Fibroblast of skin of right quadriceps (primary cell): ENCODE measurements around the gene MLLT3.

Experiments
- DNase-seq: peaks from one replicate; pipeline ENCODE4 v3.0.0-alpha.2; 2013

MLLT3 gene

GRCh38 chr9:20325008-20325407 lies 297.3 kb downstream of the MLLT3 start:
- DNase-seq, result no peak

GRCh38 chr9:20322212-20322611 lies 300.1 kb downstream of the MLLT3 start:
- DNase-seq, result no peak

DNA sequence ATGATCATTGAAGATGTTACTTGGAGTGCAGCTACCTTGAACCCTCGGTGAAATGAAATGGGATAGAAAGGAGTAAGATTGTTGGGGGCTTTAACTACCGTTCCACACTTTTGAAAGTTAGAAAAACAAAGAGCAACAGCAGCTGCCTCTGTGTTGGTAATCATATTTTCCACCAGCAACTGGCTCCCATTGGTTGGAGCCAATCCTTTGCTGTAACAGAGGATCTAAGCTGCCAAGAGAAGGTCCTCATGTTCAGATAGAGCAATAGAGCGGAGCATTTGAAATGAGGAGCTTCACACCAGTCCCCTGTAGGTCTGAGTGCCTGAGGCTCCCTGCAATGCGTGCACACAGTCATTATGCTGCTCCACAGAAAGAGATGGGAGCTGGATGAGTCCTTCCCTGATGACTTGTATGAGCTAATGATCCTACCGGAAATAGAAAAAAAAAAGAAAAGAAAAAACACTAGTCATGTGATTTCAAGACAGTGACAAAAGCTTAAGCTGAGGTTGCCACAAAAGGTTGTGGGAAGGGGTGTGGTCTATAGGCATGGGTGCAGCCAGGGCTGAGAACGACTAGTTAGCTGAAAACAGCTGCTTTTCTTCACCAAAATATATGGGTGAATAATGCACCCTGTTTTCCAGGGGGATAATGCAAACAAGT lies 300.7 kb downstream of the MLLT3 start:
- DNase-seq, result peak; percentile 10

DNA sequence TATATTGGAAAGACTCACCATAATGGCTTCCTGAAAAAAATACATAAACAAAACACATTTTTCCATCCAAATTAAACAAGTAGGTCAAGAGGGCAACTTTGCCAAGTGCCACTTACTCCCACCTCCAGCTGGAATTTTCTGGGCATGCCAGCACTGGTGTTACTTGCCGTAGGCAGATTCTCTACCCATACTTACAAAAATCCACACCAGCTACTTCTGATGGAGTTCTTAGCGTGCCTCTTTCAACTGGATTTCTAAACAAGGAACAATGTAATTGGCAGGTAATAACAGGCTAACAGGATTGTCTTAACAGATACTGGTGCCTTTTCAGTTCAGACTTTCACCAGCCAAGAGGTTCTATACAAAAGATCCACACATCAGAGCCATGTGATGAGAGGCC lies 301.4 kb downstream of the MLLT3 start:
- DNase-seq, result no peak

- DNase-seq, result peak; percentile 84
Observed at GRCh38 chr9:20319641-20320337, 302.5 kb downstream of the MLLT3 start.

GRCh38 chr9:20319241-20319640 lies 303.1 kb downstream of the MLLT3 start:
- no peak for DNase-seq

DNA sequence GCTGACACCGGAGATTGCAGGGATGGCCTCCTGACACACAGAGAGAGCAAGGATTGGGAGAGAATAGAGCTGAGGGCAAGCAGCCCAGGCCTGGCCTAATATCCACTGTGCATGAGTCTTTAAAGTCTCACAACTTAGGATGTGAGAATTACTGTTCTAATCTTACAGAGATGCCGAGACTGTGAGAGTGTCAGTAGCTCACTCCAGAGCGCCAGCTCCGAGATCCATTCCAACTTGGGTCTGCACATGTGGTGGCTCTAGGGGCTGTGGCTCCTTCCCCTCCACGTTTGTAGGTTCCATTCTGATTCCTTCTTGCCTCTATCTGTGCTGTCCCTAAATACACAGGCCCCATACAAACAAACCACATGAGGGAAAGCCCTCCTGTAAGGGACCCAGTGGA lies 304.6 kb downstream of the MLLT3 start:
- no peak for DNase-seq

GRCh38 chr9:20316372-20316771 lies 305.9 kb downstream of the MLLT3 start:
- DNase-seq, result no peak

DNA sequence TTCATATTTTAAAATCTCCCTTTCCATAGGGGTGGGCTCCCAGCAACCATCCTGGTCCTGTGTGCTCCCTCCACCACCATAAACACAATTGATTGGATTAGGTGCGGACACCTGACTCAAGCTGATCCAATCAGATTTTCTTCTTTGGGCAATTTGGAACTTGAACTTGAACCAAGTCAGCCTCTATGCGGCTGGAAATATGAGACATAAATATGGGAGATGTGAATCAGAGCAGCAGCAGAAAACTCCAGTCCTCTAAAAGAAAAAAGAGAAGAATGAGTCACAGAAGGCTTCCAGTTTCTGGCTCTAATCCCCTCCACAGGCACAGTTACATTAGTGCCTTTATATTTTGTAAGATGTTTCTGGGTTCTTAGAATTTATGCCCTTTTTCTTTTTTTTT lies 306.6 kb downstream of the MLLT3 start:
- peak; percentile 86 for DNase-seq

DNA sequence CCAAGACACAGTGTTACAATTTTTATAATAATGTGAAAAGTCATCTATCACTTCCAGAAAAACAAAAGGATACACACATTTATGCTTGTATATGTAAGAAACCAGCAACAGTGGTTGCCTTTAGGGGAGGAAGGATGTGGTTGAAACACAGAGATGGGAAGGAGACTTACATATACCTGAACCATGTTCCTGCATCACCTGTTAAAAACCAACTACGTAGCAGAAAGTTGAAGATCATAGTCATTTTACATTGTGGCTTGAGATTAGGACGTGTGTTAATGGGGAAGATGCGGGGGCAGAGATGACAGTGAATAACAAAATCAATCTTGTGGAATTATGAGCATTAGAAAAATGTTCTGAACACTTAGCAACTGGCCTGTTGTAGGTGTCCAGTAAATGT lies 307.3 kb downstream of the MLLT3 start:
- no peak for DNase-seq

GRCh38 chr9:20313415-20313814 lies 308.9 kb downstream of the MLLT3 start:
- DNase-seq, result no peak

DNA sequence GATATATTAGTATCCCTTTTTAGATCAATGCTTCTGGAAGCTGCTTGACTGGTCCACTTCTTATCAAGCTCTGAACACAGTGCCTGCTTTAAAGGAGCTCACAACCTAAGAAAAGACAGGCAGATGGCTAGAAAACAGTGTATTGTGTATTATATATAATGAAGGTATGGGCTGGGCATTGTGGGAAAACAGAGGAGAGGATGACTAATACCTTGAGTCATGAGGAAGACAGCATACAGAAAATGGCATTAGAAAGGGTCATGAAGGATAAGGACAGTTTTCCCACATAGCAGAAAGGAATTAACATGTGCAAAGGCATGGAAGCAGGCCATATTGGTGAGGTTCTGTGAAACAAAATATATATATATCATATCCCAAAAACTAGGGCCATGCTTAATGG lies 309.6 kb downstream of the MLLT3 start:
- peak; percentile 66 for DNase-seq

GRCh38 chr9:20310024-20310423 lies 312.3 kb downstream of the MLLT3 start:
- no peak for DNase-seq

- no peak for DNase-seq
Observed at GRCh38 chr9:20309124-20309523, 313.2 kb downstream of the MLLT3 start.

DNA sequence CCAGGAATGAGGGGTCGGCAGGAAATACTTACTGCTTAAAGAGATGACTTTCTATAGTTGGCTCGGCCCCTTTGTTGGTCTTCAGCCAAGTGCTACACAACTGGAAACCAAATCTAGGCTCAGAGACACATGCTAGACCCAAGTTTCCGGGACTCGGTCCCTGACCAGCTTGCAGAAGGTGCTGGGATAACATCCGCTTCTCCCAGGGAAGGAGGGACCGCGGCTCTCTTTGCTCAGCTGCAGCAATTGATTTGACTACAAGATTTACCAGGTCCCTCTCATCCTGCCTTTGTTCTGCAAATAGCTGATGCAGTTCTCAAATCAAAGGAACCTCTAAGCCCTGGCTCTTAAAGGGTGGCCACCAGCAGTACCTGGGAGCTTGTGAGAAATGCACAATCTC lies 314.7 kb downstream of the MLLT3 start:
- DNase-seq, result no peak

- no peak for DNase-seq
Observed at GRCh38 chr9:20305452-20305851, 316.8 kb downstream of the MLLT3 start.

- DNase-seq, result no peak
Observed at GRCh38 chr9:20303996-20304395, 318.3 kb downstream of the MLLT3 start.

GRCh38 chr9:20303066-20303465 lies 319.2 kb downstream of the MLLT3 start:
- DNase-seq, result no peak

GRCh38 chr9:20302197-20302596 lies 320.1 kb downstream of the MLLT3 start:
- DNase-seq, result no peak

GRCh38 chr9:20300430-20301115 lies 321.7 kb downstream of the MLLT3 start:
- DNase-seq, result no peak

DNA sequence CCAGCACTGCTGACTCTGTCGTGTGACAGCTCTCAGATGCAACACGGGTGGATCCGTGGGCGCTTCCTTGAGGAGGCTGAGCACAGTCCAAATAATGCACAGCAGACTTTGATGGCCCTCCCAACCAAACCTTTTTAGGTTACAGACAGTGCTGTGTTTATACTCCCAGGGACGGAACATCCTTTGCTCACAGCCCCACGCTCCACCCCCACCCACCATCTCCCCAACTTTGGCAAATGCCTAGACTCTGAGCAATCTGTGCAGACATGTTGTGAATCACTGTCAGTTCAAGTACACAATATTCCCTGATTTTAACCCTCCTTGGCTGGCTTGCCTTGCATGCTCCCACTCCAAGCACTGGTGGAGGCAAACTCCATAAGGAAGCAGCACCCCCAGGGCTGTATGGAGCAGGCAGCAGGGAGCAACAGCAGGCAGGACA lies 324.6 kb downstream of the MLLT3 start:
- DNase-seq, result peak; percentile 87

- no peak for DNase-seq
Observed at GRCh38 chr9:20295555-20295954, 326.7 kb downstream of the MLLT3 start.

DNA sequence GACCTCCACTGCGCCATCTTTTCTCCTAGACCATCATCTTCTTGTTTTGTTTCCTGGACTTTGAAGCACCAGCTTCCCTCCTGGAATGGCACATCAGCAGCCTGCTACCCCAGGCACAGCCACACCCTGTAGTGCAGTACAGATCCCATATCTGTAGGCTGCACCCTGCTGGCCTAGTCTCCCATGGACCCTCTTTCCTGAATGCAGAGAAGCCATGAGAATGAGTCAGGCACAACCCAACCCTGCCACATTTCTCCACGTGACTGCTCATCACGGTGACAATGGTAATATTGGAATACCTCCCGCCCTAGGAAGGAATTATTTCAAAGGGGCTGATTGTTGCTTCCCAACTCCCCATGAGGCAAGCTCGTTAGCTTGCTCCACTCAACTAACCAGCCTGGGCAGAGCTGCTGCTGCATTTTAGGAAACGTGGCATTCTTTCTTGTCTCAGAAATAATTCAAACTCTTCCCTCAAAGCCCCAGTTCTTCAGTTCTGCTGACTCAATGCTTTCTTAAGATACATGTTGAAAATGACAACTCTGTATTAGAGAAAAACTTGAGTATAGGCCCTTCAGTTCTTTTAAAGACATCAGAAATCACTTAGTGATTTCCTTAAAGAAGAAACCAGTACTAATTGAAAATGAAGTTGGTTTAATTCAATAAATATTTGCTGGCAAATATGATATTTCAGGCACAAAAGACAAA lies 328.1 kb downstream of the MLLT3 start:
- no peak for DNase-seq

DNA sequence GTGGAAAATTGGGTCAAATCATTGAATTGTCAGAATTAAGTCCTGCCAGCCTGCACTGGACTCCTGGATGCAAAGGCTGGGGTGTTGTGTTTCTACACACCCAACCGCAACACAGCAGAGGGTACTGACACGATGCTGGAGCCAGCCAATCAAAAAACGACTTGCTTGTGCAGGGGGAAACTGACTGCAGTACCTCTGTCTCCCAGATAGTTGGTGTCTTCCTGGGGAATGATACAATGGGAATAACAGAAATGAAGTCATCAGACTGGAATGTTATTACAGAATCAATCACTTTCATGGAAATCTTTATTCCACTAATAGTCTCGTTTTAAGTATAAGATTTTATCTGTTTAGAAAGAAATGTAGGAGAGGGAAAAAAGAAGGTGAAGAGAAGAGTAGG lies 330.3 kb downstream of the MLLT3 start:
- DNase-seq, result peak; percentile 49
